Loucy (cell line): Measurements from ENCODE around the gene PDLIM7.

Experiments
- H2AFZ ChIP-seq: fragments of 200-600 bp; sonication (generic); 2 replicates; pipeline ENCODE4 v1.6.0; 2016; ENCODE audit warnings: antibody characterized with exemption, mild to moderate bottlenecking, low read length, moderate library complexity
- H3F3A ChIP-seq: fragments of 200-600 bp; 2 replicates; pipeline ENCODE4 v1.6.0; 2016; ENCODE audit warnings: antibody characterized with exemption, low read depth, mild to moderate bottlenecking
- H3K27me3 ChIP-seq: fragments of 200-600 bp; sonication (generic); 2 replicates; pipeline ENCODE4 v1.6.1; 2014; ENCODE audit warnings: low read length, mild to moderate bottlenecking; ENCODE audit not compliant: insufficient read depth, poor library complexity, severe bottlenecking
- H3K36me3 ChIP-seq: fragments of 200-600 bp; sonication (generic); 2 replicates; pipeline ENCODE4 v1.6.1; 2016; ENCODE audit warnings: low read length; ENCODE audit not compliant: insufficient read depth
- H3K4me1 ChIP-seq: fragments of 200-600 bp; sonication (generic); 2 replicates; pipeline ENCODE4 v1.5.1; 2014; ENCODE audit warnings: low read length, mild to moderate bottlenecking; ENCODE audit not compliant: insufficient read depth, poor library complexity, severe bottlenecking
- H3K4me2 ChIP-seq: fragments of 200-600 bp; sonication (generic); 2 replicates; pipeline ENCODE4 v1.6.0; 2014; ENCODE audit warnings: antibody characterized with exemption, low read length, low read depth, mild to moderate bottlenecking; ENCODE audit not compliant: poor library complexity, severe bottlenecking
- H3K4me3 ChIP-seq: fragments of 200-600 bp; sonication (generic); 2 replicates; pipeline ENCODE4 v1.5.1; 2014; ENCODE audit warnings: low read length, mild to moderate bottlenecking, mixed read lengths; ENCODE audit not compliant: poor library complexity, severe bottlenecking
- H3K79me2 ChIP-seq: fragments of 200-600 bp; sonication (generic); 2 replicates; pipeline ENCODE4 v1.6.1; 2014; ENCODE audit warnings: low read length; ENCODE audit not compliant: insufficient read depth
- H3K9ac ChIP-seq: fragments of 200-600 bp; sonication (generic); 2 replicates; pipeline ENCODE4 v1.6.0; 2014; ENCODE audit warnings: mild to moderate bottlenecking, low read depth, low read length, moderate library complexity; ENCODE audit not compliant: poor library complexity, severe bottlenecking
- H3K9me2 ChIP-seq: fragments of 200-600 bp; sonication (generic); replicated peaks from 2 replicates; pipeline ENCODE4 v1.6.1; 2016; ENCODE audit warnings: low read depth, low read length, mixed read lengths
- H3K9me3 ChIP-seq: fragments of 200-600 bp; sonication (generic); 2 replicates; pipeline ENCODE4 v1.6.1; 2014; ENCODE audit warnings: mild to moderate bottlenecking, antibody characterized with exemption, low read length, low read depth; ENCODE audit not compliant: insufficient read depth
- H4K20me1 ChIP-seq: fragments of 200-600 bp; sonication (generic); 2 replicates; pipeline ENCODE4 v1.6.0; 2014; ENCODE audit warnings: antibody characterized with exemption, low read length, mild to moderate bottlenecking; ENCODE audit not compliant: insufficient read depth, poor library complexity, severe bottlenecking
- CTCF ChIP-seq: fragments of 200-600 bp; sonication (generic); conservative IDR thresholded peaks from 2 replicates; pipeline ENCODE4 v1.5.1; 2014; ENCODE audit warnings: mild to moderate bottlenecking, antibody characterized with exemption, low read length
- EZH2phosphoT487 ChIP-seq: fragments of 200-600 bp; IDR thresholded peaks from 2 replicates; pipeline ENCODE4 v1.6.1; 2018; ENCODE audit warnings: antibody characterized with exemption, mild to moderate bottlenecking, moderate library complexity, borderline replicate concordance

The PDLIM7 gene

GRCh38 chr5:177434437-177434836, 63.0 kb downstream of the PDLIM7 start:
- TF ChIP-seq EZH2phosphoT487, result no peak
- no peak for TF ChIP-seq CTCF
- H2AFZ ChIP-seq, result no peak overlapping the region
- peaks cover 35% of the 10 kb centered on the region for H3K79me2 ChIP-seq
- H3K9ac ChIP-seq, result no peak overlapping the region
- no peak overlapping the region for H3K4me2 ChIP-seq
- no peaks in the 10 kb centered on the region for H3K27me3 ChIP-seq
- peaks cover 36% of the 10 kb centered on the region; the same call in 1 of the 2 replicates for H3K36me3 ChIP-seq
- H3K9me3 ChIP-seq, result no peaks in the 10 kb centered on the region
- no peaks in the 10 kb centered on the region for H3K9me2 ChIP-seq
- peaks cover 7% of the 10 kb centered on the region for H4K20me1 ChIP-seq
- peaks cover 32% of the 10 kb centered on the region for H3K4me1 ChIP-seq
- no peak overlapping the region for H3K4me3 ChIP-seq
- no peaks in the 10 kb centered on the region for H3F3A ChIP-seq

- Histone ChIP-seq H3K27me3 (no peaks in the 10 kb centered on the region), H3K9me3 (no peaks in the 10 kb centered on the region), H3K36me3 (peaks cover 36% of the 10 kb centered on the region; the same call in 1 of the 2 replicates), H3K9me2 (no peaks in the 10 kb centered on the region), H4K20me1 (peaks cover 10% of the 10 kb centered on the region), H3K4me3 (no peak overlapping the region), H3K4me1 (peaks cover 38% of the 10 kb centered on the region), H3K9ac (no peak overlapping the region), H3F3A (no peaks in the 10 kb centered on the region), H2AFZ (no peak overlapping the region), H3K79me2 (peaks cover 42% of the 10 kb centered on the region), H3K4me2 (no peak overlapping the region)
- TF ChIP-seq EZH2phosphoT487 (no peak), CTCF (no peak)
These were observed 63.7 kb downstream of the PDLIM7 start for GRCh38 chr5:177433658-177434217.
